ENCODE data around the gene C1orf87. TPM values are rescaled to one million over a fixed set of nuclear protein-coding genes. Genes with fewer than 3 reads are reported as not detected.

C1orf87 gene
- total RNA-seq, 2 donors from 2014 or later: not detected

GRCh38 chr1:60055336-60055735 is 18.2 kb downstream of the C1orf87 start:
- no peaks in the 10 kb centered on the region for H3K4me1 ChIP-seq
- H3K9me3 ChIP-seq: no peaks in the 10 kb centered on the region
- no peaks in the 10 kb centered on the region for H3K36me3 ChIP-seq
- TF ChIP-seq, protein P1, sequence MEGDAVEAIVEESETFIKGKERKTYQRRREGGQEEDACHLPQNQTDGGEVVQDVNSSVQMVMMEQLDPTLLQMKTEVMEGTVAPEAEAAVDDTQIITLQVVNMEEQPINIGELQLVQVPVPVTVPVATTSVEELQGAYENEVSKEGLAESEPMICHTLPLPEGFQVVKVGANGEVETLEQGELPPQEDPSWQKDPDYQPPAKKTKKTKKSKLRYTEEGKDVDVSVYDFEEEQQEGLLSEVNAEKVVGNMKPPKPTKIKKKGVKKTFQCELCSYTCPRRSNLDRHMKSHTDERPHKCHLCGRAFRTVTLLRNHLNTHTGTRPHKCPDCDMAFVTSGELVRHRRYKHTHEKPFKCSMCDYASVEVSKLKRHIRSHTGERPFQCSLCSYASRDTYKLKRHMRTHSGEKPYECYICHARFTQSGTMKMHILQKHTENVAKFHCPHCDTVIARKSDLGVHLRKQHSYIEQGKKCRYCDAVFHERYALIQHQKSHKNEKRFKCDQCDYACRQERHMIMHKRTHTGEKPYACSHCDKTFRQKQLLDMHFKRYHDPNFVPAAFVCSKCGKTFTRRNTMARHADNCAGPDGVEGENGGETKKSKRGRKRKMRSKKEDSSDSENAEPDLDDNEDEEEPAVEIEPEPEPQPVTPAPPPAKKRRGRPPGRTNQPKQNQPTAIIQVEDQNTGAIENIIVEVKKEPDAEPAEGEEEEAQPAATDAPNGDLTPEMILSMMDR (IDR thresholded peaks at IDR 0.05): no peak
- DNase-seq (ENCODE audit: low spot score): no peak
- no peaks in the 10 kb centered on the region for H3K27me3 ChIP-seq
- H3K4me3 ChIP-seq: no peak overlapping the region
- no peak overlapping the region for H3K27ac ChIP-seq

DNA sequence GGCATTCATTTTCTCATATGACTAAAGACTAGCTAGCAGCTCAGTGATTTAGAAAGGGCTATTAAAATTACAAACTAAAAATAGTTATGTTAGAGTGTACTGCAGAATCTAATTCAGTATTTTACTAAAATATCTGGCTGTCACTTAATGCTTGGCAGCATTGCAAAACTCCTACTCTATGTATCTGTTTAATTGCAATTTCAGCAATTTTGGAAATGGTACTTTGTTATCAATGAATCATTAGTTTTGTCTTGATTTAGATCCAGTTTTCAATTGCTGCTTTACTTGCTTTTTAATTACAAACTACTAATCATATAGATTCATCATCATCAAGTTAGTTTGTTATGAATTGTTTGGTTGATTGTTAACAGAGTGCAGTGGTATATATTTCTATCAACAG is 19.2 kb downstream of the C1orf87 start:
- no peaks in the 10 kb centered on the region for H3K36me3 ChIP-seq
- H3K9me3 ChIP-seq: peaks cover 0 to 5% of the 10 kb centered on the region in 2 donors
- no peaks in the 10 kb centered on the region for H3K27me3 ChIP-seq
- no peak overlapping the region for H3K27ac ChIP-seq
- no peak for DNase-seq (ENCODE audit: low spot score)
- no peaks in the 10 kb centered on the region for H3K4me1 ChIP-seq
- TF ChIP-seq, protein P1 (IDR thresholded peaks at IDR 0.05): no peak
- no peak overlapping the region for H3K4me3 ChIP-seq

DNA sequence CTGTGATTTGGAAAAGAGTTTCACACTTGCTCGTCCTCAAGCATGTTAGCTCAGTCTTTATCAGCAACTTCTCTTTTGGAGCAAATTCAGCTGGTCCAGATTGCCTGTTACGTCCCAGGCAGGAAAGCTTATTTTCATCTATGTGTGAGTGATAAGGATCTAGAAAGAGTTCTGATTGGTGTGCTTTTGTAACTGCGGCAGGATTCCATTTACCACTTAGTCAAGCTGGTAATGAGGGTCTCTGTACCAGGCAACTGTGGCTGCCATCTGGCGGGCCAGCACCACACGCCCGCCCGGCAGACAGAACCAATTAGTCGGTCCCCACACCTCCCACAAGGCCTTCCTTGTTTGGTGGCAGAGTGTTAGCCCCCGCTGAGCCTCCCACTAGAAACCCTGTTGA is 21.0 kb downstream of the C1orf87 start:
- Histone ChIP-seq H3K9me3 (peaks cover 0 to 11% of the 10 kb centered on the region in 2 donors), H3K36me3 (no peaks in the 10 kb centered on the region), H3K27ac (no peak overlapping the region), H3K4me1 (no peaks in the 10 kb centered on the region), H3K27me3 (no peaks in the 10 kb centered on the region), H3K4me3 (no peak overlapping the region)
- DNase-seq (ENCODE audit: low spot score): no peak
- TF ChIP-seq, protein P1 (IDR thresholded peaks at IDR 0.05): no peak

DNA sequence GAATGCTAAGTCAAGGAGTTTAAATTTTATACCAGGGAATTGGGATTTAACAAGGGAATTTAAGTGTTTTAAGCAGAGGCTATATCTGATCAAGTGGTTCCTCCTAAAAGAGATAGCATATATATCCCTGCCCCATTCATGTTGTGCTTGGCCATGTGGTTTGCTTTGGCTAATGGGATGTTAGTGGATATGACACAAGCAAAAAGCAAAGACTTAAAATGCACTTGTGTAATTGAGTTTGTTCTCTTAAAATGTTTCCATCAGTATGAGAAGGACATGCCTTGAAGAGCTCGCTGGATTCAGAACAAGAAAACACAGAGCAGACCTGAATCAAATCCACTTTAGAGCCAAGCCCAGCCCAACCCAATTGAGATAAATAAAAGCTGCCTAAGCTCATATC is 22.4 kb downstream of the C1orf87 start:
- Histone ChIP-seq H3K27ac (no peak overlapping the region), H3K36me3 (no peaks in the 10 kb centered on the region), H3K4me3 (no peak overlapping the region), H3K27me3 (no peaks in the 10 kb centered on the region), H3K9me3 (peaks cover 0 to 11% of the 10 kb centered on the region in 2 donors), H3K4me1 (no peaks in the 10 kb centered on the region)
- DNase-seq (ENCODE audit: low spot score): no peak
- TF ChIP-seq, protein P1 (IDR thresholded peaks at IDR 0.05): no peak

DNA sequence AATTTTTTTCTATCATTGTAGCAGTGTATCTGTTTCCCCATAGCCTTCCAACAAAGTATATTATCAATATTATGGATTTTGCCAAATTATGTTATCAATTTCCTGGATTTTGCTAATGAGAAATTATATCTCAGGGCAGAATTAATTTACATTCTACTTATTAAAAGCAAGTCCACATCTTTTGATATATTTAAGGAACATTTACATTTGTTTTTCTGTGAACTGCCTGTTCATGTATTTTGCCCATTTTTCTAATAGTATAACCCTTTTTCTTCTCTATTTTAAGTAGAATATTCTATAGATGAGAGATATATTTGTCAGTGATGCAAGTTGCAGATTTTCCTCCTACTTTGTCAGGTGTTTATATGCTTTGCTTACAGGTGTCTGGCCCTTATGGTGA is 24.4 kb downstream of the C1orf87 start:
- H3K27me3 ChIP-seq: no peaks in the 10 kb centered on the region
- no peaks in the 10 kb centered on the region for H3K36me3 ChIP-seq

GRCh38 chr1:60044881-60045280 is 28.7 kb downstream of the C1orf87 start:
- TF ChIP-seq, protein P1 (IDR thresholded peaks at IDR 0.05): no peak
- Histone ChIP-seq H3K27ac (no peak overlapping the region), H3K4me1 (no peaks in the 10 kb centered on the region), H3K27me3 (no peaks in the 10 kb centered on the region), H3K36me3 (no peaks in the 10 kb centered on the region), H3K4me3 (no peak overlapping the region), H3K9me3 (peaks cover 0 to 11% of the 10 kb centered on the region in 2 donors)
- no peak for DNase-seq (ENCODE audit: low spot score)

More for the DNA sequence above, 24.4 kb downstream of the C1orf87 start:
- TF ChIP-seq, protein P1 (IDR thresholded peaks at IDR 0.05): no peak
- Histone ChIP-seq H3K27ac (no peak overlapping the region), H3K4me3 (no peak overlapping the region), H3K9me3 (peaks cover 0 to 11% of the 10 kb centered on the region in 2 donors), H3K4me1 (no peaks in the 10 kb centered on the region)
- DNase-seq (ENCODE audit: low spot score): no peak
